Inflammatory macrophage (primary cell): ENCODE measurements around the gene BDKRB2.
A peak's percentile ranks its signal among the peaks of the same experiment; 100 is the strongest.

Experiments
- DNase-seq, 2 donors: peaks; one replicate each; pipeline ENCODE4 v3.0.0-alpha.2; 2020 to 2022

The BDKRB2 gene

DNA sequence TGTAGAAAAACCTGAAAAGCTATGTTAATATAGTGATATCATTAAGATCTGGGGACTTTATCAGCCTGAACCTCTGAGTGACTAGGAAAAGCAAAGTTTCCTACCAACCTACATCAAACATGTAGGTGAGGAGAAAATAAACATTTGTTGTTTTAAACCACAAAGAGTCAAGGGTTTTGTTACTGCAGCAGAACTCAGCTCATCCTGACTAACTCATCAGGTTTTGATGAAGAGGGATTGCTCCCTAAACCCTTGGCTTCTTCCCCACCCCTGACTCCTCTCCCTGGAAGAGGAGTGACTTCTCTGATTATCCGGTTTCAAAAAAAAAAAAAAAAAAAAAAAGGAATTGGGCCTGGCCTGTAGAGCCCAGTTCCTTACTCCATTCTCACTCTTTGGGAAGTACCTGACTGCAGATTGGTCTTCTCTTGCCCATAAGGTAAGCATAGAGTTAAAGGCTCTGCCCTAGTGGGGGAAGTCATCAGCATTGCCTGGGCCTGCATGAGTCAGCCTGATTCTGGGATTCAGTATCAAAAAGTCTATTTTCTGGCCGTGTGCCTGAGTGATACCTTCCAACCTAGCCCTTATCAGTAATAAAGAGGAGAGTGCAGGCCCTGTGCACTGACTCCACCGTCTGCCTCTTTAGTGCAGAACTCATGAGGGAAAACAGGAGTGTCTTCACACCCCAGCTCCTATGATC is 68.3 kb downstream of the BDKRB2 start:
- no peak for DNase-seq

DNA sequence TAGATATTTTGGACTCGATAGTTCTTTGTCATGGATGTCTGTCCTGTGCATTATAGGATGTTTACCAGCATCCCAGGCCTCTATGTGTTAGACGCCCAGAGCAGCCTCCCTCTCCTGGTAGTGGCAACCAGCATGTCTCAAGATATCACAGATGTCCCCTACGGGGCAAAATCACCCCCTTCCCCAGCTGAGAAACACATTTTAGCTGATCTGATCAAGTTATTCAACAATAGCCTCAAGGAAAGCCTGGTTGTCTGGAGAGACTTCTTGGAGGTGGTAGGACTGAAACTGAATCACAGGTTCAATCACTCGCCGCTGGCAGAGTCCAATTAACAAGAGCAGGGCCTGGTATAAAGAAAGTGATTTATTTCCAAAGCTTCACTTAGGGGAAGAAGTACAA is 69.0 kb downstream of the BDKRB2 start:
- DNase-seq = no peak

DNA sequence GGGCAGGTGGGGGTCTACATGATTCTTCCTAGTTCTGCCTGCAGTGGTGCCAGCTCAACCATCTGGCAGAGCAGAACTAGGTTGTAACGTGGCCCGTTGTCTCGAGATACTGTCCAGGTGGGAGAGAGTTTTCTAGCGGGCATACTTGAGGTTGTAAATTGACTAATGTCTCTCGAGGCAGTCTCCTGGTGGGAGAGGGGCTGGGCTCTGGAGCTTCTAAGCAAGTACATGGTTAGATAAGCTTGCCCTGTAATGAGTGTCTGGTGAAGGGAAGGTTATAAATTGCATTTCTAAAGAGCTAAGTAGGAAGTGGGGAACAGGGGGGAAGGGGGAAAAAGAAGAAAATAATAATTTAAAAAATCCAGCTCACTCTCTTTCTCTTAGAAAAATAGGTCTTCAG is 69.5 kb downstream of the BDKRB2 start:
- no peak for DNase-seq

GRCh38 chr14:96274543-96274942 is 69.9 kb downstream of the BDKRB2 start:
- no peak for DNase-seq

- peak; percentile 33 to 57 for DNase-seq
Measured at GRCh38 chr14:96275177-96276112, 70.8 kb downstream of the BDKRB2 start.

DNA sequence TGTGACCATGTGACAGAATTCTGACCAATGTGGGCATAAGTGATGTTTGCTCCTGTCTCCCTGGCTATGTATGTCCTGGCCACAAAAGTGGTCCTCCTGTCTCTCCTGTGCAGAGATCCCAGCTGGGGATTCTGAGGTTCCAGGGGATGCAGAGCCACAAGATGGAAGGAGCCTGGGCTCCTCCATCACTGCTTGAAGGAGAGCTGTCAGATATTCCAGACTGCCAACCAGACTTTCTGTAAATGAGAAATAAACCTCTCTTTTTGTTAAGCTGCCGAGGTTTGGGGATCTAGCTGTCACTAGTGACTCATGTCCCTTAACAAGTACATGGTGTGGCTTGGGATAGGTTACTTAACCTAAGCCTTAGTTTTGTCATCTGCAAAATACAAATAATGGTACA is 73.3 kb downstream of the BDKRB2 start:
- DNase-seq = no peak

GRCh38 chr14:96279564-96279963 is 74.9 kb downstream of the BDKRB2 start:
- no peak for DNase-seq

- DNase-seq = no peak
Measured at GRCh38 chr14:96280104-96280503, 75.5 kb downstream of the BDKRB2 start.

- DNase-seq = no peak
Measured at GRCh38 chr14:96281486-96281885, 76.8 kb downstream of the BDKRB2 start.

DNA sequence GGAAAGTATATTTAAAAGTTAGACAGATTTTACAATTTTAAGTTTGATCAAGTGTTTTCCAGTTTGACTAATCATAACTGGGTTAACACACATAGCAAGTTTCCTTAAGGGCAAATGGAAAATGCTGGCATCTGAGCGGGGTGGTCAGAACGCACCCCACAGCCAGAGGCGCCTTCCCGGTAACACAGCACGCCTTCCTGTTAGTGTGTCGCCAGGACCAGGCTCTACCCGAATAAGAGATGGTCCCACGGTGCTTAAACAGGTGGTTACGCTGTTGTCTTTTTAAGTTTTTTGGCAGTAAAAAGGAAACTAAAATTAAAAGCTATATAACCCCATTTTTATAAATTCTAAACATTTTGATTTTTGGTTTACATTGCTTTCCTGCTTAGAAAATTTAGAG is 79.4 kb downstream of the BDKRB2 start:
- DNase-seq = no peak

DNA sequence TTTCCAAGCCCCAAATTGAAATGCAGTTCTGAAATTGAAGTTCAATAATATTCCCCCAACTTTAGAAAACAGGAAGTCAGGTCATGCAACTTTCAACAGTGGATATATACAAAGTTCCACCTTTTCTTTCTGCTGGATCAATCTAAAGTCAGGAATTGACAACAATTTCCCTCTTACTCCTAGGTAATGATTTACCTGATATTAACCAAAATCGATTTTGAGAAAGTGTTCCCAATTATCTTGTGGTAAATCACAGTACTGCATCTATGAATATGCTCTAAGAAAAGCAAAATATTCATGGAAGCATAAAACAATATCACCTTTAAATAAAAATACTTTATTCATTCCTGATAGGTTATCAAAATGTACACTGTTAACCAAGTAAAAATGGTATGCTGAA is 79.8 kb downstream of the BDKRB2 start:
- no peak for DNase-seq

DNA sequence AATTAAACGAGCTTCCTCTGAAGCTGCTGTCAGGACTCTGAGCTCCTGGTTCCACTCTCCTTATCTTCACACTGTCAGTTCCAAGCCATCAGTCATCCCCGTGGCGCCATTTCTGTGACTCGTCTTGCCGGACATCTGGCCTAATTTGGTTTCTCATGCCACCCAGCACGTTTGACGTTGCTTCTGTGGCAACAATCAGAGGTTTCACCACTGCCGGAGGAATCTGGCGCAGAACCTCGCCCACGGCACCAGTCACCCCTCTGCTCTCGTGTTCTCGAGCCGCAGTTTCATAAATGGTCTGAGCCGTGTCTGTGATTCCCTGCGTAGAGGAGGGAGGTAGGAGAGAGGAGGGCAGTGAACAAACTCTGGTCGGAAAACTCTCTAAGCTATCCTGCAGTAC is 81.0 kb downstream of the BDKRB2 start:
- DNase-seq = no peak

DNA sequence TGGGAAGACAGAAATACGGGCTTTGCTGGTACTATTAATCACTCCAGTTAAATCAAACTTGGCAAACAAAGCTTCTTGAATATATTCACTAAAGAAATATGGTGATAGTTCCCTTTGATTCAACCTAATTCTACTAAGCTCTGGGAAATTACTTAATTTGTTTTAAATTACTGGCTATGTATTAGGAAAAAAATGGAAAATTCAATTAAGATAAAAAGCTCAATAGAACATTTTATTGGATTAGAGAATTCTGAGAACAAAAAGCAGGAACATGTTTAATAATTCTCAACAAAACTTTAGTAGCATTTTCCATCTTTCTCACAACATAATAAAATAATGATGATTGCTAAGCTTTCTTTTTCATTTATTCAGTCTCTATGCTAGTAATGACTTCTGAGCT is 81.6 kb downstream of the BDKRB2 start:
- no peak for DNase-seq

DNA sequence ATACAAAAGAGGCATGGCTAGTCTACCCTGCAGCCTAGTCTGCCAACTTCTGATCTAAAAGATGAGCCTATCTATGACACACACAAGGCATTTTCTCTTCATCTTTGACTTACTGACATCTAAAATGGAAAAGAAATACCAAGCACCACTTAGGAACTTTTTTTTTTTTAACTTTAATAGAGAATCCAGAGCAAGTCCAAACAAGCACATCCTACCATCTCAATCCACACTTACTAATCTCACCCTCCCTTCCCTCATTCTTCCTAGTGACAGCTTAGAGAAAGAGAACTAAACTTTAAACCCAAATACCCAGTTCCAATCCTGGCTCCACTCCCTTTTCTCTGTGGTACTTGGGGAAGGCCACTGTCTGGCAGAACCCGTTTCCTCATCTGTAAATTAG is 83.2 kb downstream of the BDKRB2 start:
- DNase-seq = no peak
